Activated CD8-positive, alpha-beta memory T cell treated with anti-CD3 and anti-CD28 coated beads for 1 hour (primary cell): Measurements from ENCODE around the gene STK10.

Source experiments
- DNase-seq, 2 donors: peaks; one replicate each; pipeline ENCODE4 v3.0.0-alpha.2; 2020; ENCODE audit warnings: low read depth in 1 of 2; ENCODE audit errors: extremely low read depth in 1 of 2

Gene STK10

DNA sequence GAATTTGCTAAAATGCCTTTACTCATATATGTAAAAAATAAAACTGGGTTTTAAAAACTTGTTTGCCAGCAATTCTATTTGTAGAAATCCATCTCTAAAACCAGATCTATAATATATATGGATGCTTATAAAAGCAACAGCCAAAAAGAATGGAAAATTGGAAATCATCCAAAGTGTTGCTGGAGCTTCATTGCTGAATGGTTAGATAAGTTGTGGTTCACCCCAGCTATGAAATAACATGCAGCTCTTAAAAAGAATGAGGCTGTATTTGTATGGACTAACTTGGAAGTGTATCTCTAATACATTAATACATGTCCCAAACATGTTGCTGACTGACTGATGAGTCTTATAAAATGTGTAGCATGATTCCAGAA is 76.2 kb downstream of the STK10 start:
- DNase-seq = no peak

DNA sequence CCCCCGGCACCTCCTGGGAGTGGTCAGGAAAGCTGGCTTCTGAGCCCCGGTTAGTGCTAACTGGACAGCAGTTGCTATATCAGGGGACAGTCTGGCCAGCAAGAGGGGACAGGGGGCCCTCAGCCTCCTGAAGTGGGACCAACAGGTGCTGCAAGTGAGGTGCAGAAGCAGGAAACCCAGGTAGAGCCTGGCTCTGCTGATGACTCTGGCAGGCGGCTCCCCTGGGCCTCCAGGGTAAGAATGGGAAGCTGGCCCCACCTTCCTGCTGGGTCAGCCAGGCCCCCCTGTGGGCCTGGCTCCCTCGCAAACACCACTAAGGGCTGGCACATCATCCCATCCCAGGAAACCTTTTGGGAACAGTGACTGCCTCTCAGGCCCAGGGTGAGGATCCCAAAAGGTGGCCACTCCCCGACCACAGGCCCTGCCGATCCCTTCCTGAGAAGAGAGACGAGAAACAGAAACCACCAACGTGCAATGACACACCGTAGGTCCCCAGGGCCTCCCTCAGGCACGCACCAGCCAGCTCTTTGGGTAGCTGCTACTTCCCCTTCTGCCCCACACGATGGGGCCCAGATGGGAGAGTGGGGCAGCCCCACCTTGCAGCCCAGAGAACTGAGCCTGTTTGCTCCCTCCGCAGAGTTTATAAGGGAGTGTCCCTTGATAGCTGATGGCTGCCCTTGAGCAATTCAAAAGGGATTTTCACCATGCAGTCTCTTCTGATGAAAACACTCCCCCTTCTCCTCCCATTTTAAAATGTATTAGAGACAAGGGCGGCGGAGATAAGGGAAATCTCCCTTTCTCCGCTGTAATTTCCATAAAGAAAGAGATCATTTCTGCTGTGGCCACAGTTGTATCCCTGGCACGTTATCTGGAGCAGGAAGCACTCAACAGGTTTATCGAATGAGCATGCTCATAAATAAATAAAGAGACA is 76.8 kb downstream of the STK10 start:
- DNase-seq = peak; percentile 42 to 51

DNA sequence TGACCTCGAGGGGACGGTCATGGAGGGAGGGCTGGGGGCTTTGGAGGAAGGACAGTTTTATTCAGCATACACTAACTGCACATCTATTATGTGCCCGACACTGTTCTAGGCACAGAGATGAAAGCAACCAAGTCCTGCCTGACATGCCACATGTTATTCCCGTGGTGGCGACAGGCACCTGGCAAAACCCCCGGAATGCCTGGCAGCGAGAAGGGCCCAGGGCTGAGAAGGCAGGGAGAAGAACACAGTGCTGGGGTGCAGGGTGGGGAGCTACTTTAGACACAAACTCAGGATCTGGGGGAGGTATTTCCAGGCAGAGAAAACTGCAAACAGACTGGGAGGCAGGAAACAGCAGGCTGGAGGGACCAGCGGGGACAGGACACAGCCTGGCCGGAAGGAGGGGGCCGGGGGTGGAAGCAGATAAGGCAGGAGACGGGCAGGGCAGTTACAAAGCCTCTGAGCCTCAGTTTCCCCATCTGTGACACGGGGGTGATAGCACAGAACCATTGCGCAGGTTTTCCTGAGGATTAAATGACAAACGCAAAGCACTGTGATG is 77.7 kb downstream of the STK10 start:
- DNase-seq = no peak

DNA sequence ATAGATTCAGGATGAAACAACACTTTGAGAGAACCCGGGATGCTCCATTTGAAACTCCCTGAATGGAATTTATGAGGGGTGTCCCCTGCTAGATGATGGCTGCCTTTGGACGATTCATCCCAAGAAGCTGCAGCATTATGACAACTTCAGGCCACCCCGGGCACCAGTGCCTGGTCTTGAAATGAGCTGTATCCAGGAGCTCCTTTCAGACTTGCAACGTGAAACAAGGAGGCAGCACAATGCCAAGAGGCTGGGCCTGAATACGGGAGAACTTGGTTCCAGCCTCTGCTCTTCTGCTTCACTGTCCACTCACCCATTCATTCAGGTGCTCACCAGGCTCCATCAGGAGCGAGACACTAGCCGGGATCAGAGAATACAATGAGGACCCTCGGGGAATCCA is 78.3 kb downstream of the STK10 start:
- DNase-seq = no peak

DNA sequence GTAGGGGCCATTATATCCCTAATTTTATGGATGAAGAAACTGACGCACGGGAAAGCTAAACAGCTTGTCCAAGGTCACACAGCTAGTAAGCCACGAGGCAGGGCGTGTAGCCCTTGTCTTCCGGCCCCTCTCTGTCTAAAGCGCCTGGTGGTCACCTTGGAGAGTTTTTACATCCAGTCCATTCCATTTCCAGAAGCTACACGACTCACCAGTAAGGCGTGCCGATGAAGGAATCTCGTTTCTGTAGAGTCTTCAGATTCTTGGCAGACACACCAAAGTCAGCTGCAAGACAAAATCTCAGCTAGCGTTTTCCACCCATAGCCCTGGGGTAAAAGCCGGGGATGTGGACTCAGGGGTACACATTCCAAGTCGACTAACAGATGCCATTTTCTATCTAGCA is 80.5 kb downstream of the STK10 start:
- no peak for DNase-seq

DNA sequence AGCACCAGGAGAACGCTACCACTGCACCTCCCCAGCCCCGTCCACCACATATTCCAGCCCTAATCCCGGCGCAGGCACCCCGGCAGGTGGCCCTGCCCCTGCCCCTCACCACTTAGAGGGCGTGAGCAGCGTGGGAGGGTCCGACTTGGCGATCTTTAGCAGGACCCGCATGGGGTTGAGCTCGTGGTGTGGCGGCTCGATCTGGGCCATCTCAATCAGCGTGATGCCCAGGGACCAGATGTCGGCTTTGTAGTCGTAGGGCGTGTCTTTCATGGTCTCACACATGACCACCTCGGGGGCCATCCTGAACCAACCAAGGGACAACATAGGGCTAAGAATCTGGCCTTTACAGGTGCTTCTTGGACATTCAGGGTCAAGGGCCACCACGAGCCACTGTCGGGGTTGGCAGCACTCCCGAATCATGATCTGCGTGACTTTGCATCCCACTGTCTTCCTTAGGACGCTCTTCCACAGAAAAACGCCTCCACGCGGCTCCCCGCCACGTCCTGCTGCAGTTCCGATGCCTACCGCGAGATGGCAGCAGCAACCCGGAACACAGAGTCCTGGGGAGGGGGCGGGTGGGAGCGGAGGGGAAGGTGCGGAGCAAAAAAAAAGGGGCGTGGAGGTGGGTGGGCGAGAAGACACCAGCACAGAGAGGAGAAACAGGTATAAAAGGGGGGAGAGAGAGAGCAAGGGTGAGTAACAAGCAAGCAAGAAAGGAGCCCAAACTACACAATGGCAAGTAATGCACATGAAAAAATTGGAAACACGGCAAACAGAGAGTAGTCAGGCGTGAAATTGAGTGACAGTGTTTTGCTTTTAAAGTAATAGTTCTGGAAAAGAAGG is 81.3 kb downstream of the STK10 start:
- peak in 1 of 2 donors; percentile 55 for DNase-seq

DNA sequence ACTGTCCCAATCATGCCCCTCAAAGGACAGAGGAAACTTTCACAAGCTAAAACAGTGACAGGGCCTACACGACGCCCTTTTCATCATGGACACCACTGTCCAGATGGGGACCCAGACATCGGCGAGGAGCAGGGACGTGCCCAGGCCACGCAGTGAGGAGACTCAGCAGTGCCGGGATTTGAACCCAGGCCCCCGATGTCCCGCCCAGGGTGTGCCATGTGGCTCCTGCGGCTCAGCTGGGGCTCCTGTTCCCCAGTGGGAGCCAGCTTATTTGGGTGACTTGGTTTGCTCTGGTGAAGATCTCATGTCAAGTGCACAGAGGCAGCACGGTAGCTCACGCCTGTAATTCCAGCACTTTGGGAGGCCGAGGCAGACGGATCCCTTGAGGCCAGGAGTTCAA is 82.2 kb downstream of the STK10 start:
- no peak for DNase-seq

DNA sequence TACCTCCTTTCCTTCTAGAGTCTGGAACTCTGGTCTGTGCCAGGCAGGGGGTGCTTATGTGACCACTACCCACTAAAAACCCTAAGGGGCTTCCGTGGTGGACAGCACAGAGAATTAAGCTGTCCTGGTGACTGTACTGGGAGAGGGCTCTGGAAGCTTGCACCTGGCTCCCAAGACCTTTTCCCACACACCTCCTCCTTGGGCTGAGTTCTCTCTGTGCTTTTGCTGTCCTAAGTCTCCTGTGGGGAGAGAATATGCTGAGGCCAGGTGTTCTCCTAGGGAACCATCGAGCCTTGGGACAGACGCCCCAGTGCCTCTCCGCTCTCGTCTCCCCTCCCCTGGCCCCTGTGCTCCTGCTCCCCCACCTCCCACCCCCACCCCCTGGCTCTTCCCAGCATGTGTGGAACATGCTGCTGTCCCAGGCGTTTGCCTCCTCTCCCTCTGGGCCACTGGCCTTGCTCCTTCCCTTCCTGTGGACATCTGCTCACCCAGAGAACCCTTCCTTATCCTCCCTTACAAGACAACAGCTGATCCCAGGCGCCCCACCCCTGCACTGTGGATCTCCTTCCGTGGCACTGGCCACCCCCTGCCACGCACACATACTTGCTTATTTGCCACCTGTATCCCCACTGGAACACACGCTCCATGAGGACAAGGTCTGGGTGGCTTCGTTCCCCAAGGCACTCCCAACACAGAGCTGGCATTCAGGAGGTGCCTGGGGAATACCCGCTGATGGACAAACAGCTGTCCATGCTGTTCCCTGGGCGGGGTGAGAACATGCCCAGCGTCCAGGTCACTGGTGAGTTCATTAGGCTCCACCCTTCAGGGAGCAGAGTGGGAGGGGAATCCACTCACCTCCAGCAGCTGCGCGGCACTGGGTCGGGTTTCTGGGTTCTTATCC is 83.0 kb downstream of the STK10 start:
- DNase-seq = no peak

DNA sequence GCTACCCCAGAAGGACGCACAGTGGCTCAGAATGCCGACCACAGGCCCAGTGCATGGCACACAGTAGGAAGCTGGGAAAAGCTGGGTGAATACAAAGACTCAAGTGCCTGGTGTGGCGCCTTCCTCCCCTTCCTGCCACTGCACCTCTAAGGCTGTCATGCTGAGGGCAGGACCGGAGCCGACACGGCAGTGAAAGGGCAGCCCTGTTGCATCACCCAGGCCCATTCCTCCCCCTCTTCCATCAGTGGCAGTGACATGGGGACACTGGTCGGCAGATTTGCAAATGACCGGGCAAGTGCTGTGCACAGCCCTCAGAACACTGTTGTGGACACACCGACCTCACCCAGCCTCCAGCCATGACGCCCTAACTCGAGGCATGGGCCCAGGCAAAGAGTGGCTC is 84.0 kb downstream of the STK10 start:
- no peak for DNase-seq

DNA sequence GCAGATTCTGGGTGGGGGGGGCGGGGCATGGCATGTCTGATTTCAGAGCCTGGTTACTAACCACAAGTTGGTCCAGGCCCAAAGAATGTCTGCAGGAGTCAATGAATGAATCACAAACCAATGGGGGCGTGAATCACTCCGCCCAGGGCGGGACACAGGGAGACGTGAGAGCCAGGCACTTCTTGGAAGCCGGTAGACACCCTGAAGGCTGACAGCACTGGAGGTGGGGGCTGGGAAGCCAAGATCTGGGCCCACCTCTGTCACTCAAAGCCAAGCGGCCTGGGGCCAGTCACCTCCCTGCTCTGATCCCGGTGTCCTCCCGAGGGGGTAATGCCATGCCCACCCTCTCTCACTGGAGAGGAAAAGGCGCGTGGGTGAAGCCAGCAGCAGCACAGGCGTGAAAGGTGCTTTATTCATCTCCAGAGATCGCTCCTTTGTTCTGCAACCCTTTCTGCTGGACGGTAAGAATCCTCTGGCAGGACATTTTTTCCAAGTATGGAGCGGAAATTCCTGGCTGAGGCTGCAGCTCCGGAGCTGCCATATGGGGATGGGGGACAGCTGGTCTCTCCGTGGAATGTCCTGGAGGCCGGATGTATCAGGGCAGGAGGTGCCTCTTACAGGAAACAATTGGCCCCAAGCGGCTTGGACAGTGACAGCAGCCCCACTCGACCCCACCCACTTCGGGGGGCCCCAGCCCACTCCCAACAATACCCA is 85.0 kb downstream of the STK10 start:
- DNase-seq = no peak

DNA sequence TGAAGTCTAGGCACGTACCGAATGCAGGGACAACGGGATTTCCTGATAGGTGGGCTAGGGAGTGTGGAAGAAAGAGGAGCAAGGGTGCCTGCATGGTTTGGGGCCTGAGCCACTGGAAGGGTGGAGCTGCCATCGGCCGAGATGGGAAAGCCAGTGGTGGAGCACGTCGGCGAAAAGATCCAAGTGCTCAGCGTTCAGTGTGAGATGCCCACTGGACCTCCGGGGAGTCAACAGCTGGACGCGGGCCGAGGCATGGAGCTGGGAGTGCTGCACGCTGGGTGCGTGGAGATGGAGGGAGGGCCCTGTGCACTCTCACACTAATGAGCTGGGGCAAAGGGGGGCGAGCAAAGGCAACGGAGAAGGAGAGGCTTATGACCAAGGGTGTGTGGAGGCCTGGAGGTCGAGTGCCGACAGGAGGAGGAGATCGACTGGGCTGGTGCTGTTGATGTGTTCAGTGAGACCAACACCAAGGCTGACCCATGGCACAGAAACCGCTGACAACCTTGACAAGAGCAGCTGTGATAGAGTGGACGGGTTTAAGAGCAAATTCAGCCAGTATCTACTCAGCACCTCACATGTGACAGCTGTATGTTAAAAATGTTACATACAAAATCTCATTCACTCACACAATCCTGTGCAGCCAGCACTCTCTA is 85.7 kb downstream of the STK10 start:
- DNase-seq = no peak

DNA sequence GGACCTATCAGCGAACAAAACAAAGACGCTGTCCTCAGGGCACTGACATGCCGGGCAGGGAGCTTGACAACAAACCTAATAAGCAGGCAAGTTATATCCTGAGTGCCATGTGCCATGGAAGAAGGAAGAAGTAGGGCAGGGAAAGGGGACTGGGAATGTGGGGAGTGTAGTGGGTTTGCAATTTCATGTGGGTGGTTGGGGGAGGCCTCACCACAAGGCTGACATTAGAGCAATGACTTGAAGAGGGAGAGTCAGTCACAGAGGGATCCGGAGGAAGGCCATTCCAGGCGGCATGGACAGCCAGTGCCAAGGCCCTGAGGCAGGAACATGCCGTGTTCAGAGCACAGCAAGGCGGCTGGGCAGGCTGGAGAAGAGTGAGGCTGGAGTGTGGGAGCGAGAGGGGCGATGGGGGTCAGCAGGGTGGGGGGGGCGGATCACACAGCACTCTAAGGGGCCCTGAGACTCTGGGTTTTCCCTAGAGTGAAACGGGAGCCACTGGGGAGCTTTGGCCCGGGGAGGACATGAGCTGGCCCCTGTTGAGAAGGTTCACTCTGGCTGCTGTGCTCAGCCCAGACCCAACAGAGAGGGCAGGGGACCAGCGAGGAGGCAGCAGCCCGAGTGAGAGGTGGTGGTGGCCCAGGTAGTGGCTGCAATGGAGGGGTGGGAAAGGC is 86.3 kb downstream of the STK10 start:
- DNase-seq = no peak

DNA sequence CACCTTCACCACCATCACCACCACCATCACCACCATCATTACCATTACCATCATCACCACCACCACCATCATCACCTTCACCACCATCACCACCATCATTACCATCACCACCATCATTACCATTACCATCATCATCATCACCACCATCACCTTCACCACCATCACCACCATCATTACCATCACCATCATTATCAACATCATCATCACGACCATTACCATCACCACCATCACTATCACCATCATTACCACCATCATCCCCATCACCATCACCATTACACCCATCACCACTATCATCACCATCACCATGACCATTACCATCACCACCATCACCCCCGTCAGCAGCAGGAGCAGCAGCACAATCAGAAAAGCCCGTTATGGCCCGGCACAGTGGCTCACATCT is 89.1 kb downstream of the STK10 start:
- no peak for DNase-seq

DNA sequence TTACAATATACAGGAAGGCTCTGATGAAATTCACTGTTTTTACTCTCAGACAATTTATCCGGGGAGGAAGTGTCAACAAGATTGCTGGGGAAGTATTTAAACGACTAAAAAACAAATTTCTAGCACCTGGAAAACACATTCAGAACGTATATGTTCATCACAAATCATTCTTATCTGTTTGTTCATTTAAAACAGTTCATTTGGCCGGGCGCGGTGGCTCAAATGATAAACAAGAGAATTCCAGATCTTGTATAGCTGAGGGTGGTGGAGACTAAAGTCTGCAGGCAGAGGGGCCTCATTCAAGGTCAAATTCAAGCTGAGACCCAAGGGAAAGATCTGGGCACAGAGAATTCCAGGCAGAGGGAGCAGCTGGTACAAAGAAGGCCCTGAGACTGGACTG is 90.0 kb downstream of the STK10 start:
- DNase-seq = no peak

DNA sequence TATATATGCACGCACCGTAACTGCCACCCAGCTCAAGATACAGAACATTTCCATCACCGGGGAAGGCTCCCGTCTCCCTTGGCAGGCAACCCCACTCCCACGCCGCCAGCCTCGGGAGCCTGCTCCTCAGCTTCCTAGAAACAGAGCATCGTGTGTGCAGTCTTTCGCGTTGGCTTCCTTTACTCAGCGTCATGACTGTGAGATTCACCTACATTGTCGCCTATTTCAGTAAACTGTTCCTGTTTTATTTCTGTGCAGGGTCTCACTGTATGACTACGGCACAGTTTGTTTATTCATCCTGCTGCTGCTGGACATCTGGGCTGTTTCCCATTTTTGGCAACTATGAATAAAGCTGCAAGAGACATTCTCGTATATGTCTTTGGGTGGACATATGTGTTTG is 90.7 kb downstream of the STK10 start:
- DNase-seq = no peak

DNA sequence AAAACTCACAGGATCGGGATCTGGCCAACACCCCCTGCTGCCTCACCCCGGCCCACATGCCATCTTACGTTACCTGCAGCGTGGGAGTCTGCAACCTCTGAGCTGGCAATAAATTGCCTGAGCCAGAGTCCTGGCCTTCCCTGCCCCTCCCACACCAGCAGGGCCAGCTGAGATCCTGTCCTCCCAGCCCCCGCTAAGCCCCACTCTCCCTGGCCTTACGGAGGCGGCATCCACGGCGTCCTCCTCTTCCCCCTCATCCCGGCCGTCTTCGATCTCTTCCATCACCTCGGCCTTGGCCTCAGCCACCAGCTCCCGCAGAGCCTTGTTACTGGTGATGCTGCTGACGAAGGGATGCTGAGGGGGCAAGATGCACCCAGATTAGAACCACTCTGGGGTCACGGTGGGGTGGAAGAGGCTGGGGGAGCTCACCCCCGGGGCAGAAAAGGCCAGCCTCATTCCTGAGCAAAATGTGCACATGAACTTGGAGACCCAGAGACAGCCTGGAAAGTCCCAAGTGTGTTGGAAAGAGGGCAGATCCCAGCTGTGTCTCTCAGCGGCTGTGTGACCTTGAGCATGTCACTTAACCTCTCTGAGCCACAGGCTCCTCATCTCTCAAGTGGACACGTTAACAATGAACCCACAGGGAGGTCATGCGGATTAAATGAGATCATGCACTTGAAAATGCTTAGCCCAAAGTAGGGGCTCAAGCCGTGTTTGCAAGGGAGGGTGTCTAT is 91.7 kb downstream of the STK10 start:
- DNase-seq = no peak

DNA sequence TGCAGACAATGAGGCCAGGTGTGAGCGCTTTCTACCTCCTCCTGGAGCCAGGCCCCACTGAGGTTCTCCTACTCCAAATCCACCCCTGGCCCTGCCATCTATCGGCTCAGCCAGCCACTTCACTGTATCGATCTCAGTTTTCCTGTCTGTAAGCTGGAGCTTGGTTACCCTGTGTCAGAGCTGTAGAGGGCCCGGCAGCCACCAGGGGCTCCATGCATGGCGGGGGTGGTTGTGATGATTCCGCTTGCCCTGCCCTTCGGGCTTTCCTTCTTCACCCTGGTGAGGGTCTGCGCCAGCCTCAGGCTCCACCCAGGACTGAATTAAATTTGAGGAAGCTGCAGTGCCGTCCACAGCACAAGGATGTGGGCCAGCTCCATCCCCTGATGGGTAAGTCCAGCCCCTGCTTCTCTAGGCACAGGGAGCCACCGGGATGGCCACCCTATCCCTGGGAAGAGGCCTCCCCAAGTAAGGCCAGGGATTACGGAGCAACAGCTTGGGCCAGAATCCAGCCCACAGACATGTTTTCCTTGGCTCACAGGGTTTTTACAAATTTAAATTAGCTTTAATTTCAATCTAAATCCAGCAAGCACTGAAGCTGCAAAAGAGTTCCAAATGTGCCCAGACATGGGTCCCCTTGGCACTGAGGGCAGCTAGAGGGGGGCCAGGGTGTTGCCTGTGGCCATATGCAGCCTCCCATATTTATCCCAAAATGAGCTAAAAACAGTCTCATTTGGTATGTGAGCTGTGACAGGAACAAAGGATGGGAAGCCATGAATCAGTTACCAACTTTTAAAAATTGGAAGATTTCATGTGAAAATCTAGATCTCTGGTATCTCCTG is 92.4 kb downstream of the STK10 start:
- no peak for DNase-seq
